H1 (cell line): ENCODE data around the gene NUBP1. TPM values are rescaled to one million over a fixed set of nuclear protein-coding genes. Genes with fewer than 3 reads are reported as not detected.

Source experiments
- CTCF ChIA-PET: fragments of 300-600 bp; sonication (Branson Sonifier 250); formaldehyde crosslinking; loops from one replicate; lab custom pipeline; 2021; ENCODE audit not compliant: partially characterized antibody; lab: Charles Lee
- POLR2A ChIA-PET: fragments of 300-600 bp; sonication (Branson Sonifier 250); formaldehyde crosslinking; loops from one replicate; lab custom pipeline; 2021; ENCODE audit warnings: inconsistent platforms; ENCODE audit not compliant: partially characterized antibody; lab: Charles Lee
- DNase-seq, 2 experiments: peaks; one replicate each; pipeline versions ENCODE4 v3.0.0 to v3.0.0-alpha.2; 2010 to 2022; ENCODE audit warnings: low spot score in 2 of 2, low read depth in 1 of 2, mixed read lengths in 1 of 2
- FAIRE-seq: peaks from 2 replicates; lab custom pipeline; 2011; peaks lifted over from hg19 to GRCh38; lab: Jason Lieb, UNC
- H2AFZ ChIP-seq: 2 replicates; pipeline ENCODE4 v1.8.1; 2012; ENCODE audit warnings: low read length, inconsistent platforms
- H2AK5ac ChIP-seq: 2 replicates; pipeline ENCODE4 v1.6.1; 2013; ENCODE audit warnings: low read depth, low read length
- H2BK120ac ChIP-seq: replicated peaks from 2 replicates; pipeline ENCODE3; 2013; ENCODE audit warnings: low read depth, low read length, inconsistent platforms
- H2BK12ac ChIP-seq: 2 replicates; pipeline ENCODE4 v1.6.1; 2013; ENCODE audit warnings: low read depth, low read length
- H2BK15ac ChIP-seq: 2 replicates; pipeline ENCODE4 v1.6.1; 2013; ENCODE audit warnings: low read length
- H2BK20ac ChIP-seq: 2 replicates; pipeline ENCODE4 v1.6.1; 2013; ENCODE audit warnings: low read length
- H2BK5ac ChIP-seq: 2 replicates; pipeline ENCODE4 v1.6.1; 2013; ENCODE audit warnings: low read depth, low read length
- H3K14ac ChIP-seq: 2 replicates; pipeline ENCODE4 v1.6.1; 2013; ENCODE audit warnings: inconsistent platforms; ENCODE audit not compliant: insufficient read length
- H3K18ac ChIP-seq: 2 replicates; pipeline ENCODE4 v1.6.1; 2013; ENCODE audit warnings: low read length; ENCODE audit errors: extremely low read depth
- H3K23ac ChIP-seq: 2 replicates; pipeline ENCODE4 v1.6.1; 2013; ENCODE audit warnings: inconsistent platforms; ENCODE audit not compliant: insufficient read length
- H3K23me2 ChIP-seq: 2 replicates; pipeline ENCODE4 v1.6.1; 2013; ENCODE audit warnings: low read depth, low read length
- H3K27ac ChIP-seq: 2 replicates; pipeline ENCODE4 v1.6.1; 2011; ENCODE audit warnings: low read depth, low read length, inconsistent platforms
- H3K27me3 ChIP-seq, 4 experiments: replicated peaks in 1 of 4; 1 replicate in 1 of 4; 2 replicates in 3 of 4; pipeline versions ENCODE4 v1.6.1 to v1.8.1; 2011 to 2013; ENCODE audit warnings: low read length in 3 of 4, mild to moderate bottlenecking in 3 of 4, inconsistent platforms in 2 of 4, mixed read lengths in 2 of 4, moderate library complexity in 1 of 4; ENCODE audit not compliant: control insufficient read depth in 3 of 4, insufficient read depth in 3 of 4; ENCODE audit errors: extremely low read depth in 1 of 4
- H3K36me3 ChIP-seq, 4 experiments: 2 replicates each; pipeline versions ENCODE4 v1.6.1 to v1.8.1; 2011 to 2013; ENCODE audit warnings: mild to moderate bottlenecking in 4 of 4, low read length in 3 of 4, moderate library complexity in 2 of 4, control low read depth in 1 of 4, inconsistent platforms in 1 of 4; ENCODE audit not compliant: insufficient read depth in 4 of 4, control insufficient read depth in 2 of 4
- H3K4ac ChIP-seq: replicated peaks from 2 replicates; pipeline ENCODE3; 2013; ENCODE audit warnings: low read length, low read depth, mixed read lengths, inconsistent platforms; ENCODE audit not compliant: insufficient read length
- H3K4me1 ChIP-seq, 4 experiments: replicated peaks in 1 of 4; 1 replicate in 1 of 4; 2 replicates in 3 of 4; pipeline versions ENCODE4 v1.6.1 to v1.8.1; 2011 to 2013; ENCODE audit warnings: low read length in 3 of 4, inconsistent platforms in 2 of 4, mixed read lengths in 1 of 4; ENCODE audit not compliant: insufficient read depth in 4 of 4, control insufficient read depth in 3 of 4
- H3K4me2 ChIP-seq, 2 experiments: 2 replicates each; pipeline versions ENCODE4 v1.6.1 to v1.8.1; 2011 to 2013; ENCODE audit warnings: low read depth in 2 of 2, low read length in 2 of 2, control low read depth in 1 of 2, inconsistent platforms in 1 of 2, mild to moderate bottlenecking in 1 of 2; ENCODE audit not compliant: insufficient read depth in 1 of 2
- H3K4me3 ChIP-seq, 4 experiments: fragments of 200-600, 300-600 bp in 1 of 4; sonication (generic), shearing (Covaris generic), sonication (Bioruptor Twin) in 1 of 4; 2 replicates each; pipeline versions ENCODE4 v1.5.1 to v1.8.1; 2011 to 2016; ENCODE audit warnings: low read length in 4 of 4, low read depth in 3 of 4, control low read depth in 2 of 4, inconsistent platforms in 2 of 4, mild to moderate bottlenecking in 2 of 4, mixed read lengths in 1 of 4, moderate library complexity in 1 of 4; ENCODE audit not compliant: insufficient read depth in 2 of 4; ENCODE audit errors: extremely low read depth in 1 of 4
- H3K56ac ChIP-seq: replicated peaks from 2 replicates; pipeline ENCODE3; 2013; ENCODE audit warnings: low read depth, mild to moderate bottlenecking, mixed read lengths, low read length, inconsistent platforms; ENCODE audit not compliant: insufficient read length
- H3K79me1 ChIP-seq: 2 replicates; pipeline ENCODE4 v1.6.1; 2013; ENCODE audit warnings: low read depth, low read length, control low read depth
- H3K79me2 ChIP-seq, 2 experiments: 2 replicates each; pipeline versions ENCODE4 v1.6.1 to v1.8.1; 2012 to 2013; ENCODE audit warnings: low read length in 2 of 2, mild to moderate bottlenecking in 2 of 2, inconsistent platforms in 1 of 2; ENCODE audit not compliant: insufficient read depth in 2 of 2, control insufficient read depth in 1 of 2
- H3K9ac ChIP-seq, 4 experiments: replicated peaks in 1 of 4; 1 replicate in 1 of 4; 2 replicates in 3 of 4; pipeline versions ENCODE4 v1.6.1 to v1.8.1; 2011 to 2013; ENCODE audit warnings: low read depth in 3 of 4, low read length in 3 of 4, control low read depth in 2 of 4, mild to moderate bottlenecking in 2 of 4, moderate library complexity in 2 of 4, inconsistent platforms in 1 of 4; ENCODE audit errors: extremely low read depth in 1 of 4
- H3K9me3 ChIP-seq, 2 experiments: 2 replicates each; pipeline versions ENCODE4 v1.6.1 to v1.8.1; 2012 to 2013; ENCODE audit warnings: mild to moderate bottlenecking in 2 of 2, moderate library complexity in 2 of 2, control low read depth in 1 of 2, inconsistent platforms in 1 of 2, low read depth in 1 of 2, low read length in 1 of 2, mixed read lengths in 1 of 2; ENCODE audit not compliant: insufficient read depth in 2 of 2
- H4K20me1 ChIP-seq, 2 experiments: replicated peaks in 1 of 2; 2 replicates each; pipeline versions ENCODE3 to v1.8.1; 2011 to 2013; ENCODE audit warnings: inconsistent platforms in 2 of 2, low read length in 2 of 2, mild to moderate bottlenecking in 1 of 2; ENCODE audit not compliant: insufficient read depth in 2 of 2, control insufficient read depth in 1 of 2
- H4K5ac ChIP-seq: 2 replicates; pipeline ENCODE4 v1.6.1; 2013; ENCODE audit warnings: low read length, low read depth, mixed read lengths, inconsistent platforms; ENCODE audit not compliant: insufficient read length
- H4K8ac ChIP-seq: 2 replicates; pipeline ENCODE4 v1.8.0; 2013; ENCODE audit warnings: mild to moderate bottlenecking, moderate library complexity, low read length, inconsistent platforms; ENCODE audit not compliant: insufficient read depth; ENCODE audit errors: extremely low read depth
- H4K91ac ChIP-seq: replicated peaks from 2 replicates; pipeline ENCODE3; 2013; ENCODE audit warnings: low read length, mixed read lengths, inconsistent platforms; ENCODE audit not compliant: insufficient read length
- CEBPB ChIP-seq: IDR thresholded peaks from 2 replicates; pipeline ENCODE4 v1.6.1; 2012; ENCODE audit warnings: low read depth, low read length
- CHD2 ChIP-seq: IDR thresholded peaks from 2 replicates; pipeline ENCODE4 v1.6.1; 2012; ENCODE audit warnings: low read length, improper control_type of control experiment
- EP300 ChIP-seq, 2 experiments: IDR thresholded peaks; 1 replicate in 1 of 2; 2 replicates in 1 of 2; pipeline ENCODE4 v1.6.1; 2011 to 2012; ENCODE audit warnings: low read depth in 2 of 2, low read length in 2 of 2, mild to moderate bottlenecking in 2 of 2, borderline replicate concordance in 1 of 2, inconsistent platforms in 1 of 2, moderate library complexity in 1 of 2
- GTF2F1 ChIP-seq: IDR thresholded peaks from 2 replicates; pipeline ENCODE4 v1.6.1; 2012; ENCODE audit warnings: low read depth, low read length, improper control_type of control experiment, borderline replicate concordance
- KDM5A ChIP-seq: fragments of 200-600 bp; IDR thresholded peaks from 2 replicates; pipeline ENCODE4 v1.7.1; 2012; ENCODE audit warnings: mild to moderate bottlenecking, low read length, inconsistent platforms, mixed read lengths
- RAD21 ChIP-seq, 2 experiments: IDR thresholded peaks in 1 of 2; conservative IDR thresholded peaks in 1 of 2; 2 replicates each; pipeline ENCODE4 v1.6.1; 2011; ENCODE audit warnings: low read depth in 2 of 2, low read length in 2 of 2, improper control_type of control experiment in 1 of 2, inconsistent platforms in 1 of 2, mild to moderate bottlenecking in 1 of 2, moderate library complexity in 1 of 2
- SP2 ChIP-seq: IDR thresholded peaks from 2 replicates; pipeline ENCODE4 v1.6.1; 2012; ENCODE audit warnings: mild to moderate bottlenecking, low read length, inconsistent platforms
- SRF ChIP-seq: IDR thresholded peaks from 2 replicates; pipeline ENCODE4 v1.6.1; 2011; ENCODE audit warnings: mild to moderate bottlenecking, low read depth, low read length, moderate library complexity
- TEAD4 ChIP-seq: IDR thresholded peaks from 2 replicates; pipeline ENCODE4 v1.6.1; 2012; ENCODE audit warnings: low read depth, low read length, inconsistent platforms, mixed read lengths
- WGBS, 2 experiments: shearing (Covaris generic) in 1 of 2; methylation state at CpG; one replicate each; pipeline versions ENCODE4 v1.1.6 to v1.1.7; 2013 to 2015; ENCODE audit warnings: low lambda C conversion rate in 2 of 2, mixed read lengths in 2 of 2, inconsistent platforms in 1 of 2, low coverage in 1 of 2, missing lambda C conversion rate in 1 of 2; ENCODE audit not compliant: insufficient replicate concordance in 2 of 2, insufficient coverage in 1 of 2, insufficient read length in 1 of 2; ENCODE audit errors: extremely low coverage in 1 of 2, missing lambda C conversion rate in 1 of 2; 5-methylcytosine and 5-hydroxymethylcytosine counted together
- polyA plus RNA-seq, 7 experiments: library from polyadenylated mRNA; depleted of rRNA in 3 of 7; stranded (reverse) in 5 of 7; unstranded in 2 of 7; fragments of >200 nt in 5 of 7; fragments of 200-250 nt in 2 of 7; gene quantifications; 1 replicate in 5 of 7; 2 replicates in 1 of 7; 4 replicates in 1 of 7; pipeline versions ENCODE4 v1.2.1 to v1.2.3, GENCODE V29; 2011 to 2013; ENCODE audit warnings: missing spikeins in 2 of 7, mixed read lengths in 2 of 7
- total RNA-seq: library from RNA; stranded (reverse); fragmentation: NEBNext Ultra II Directional; extraction: Animal tissue kit (Norgen Biotek cat#: 25700); gene quantifications from 2 replicates; pipeline ENCODE4 v1.2.1, GENCODE V29; 2021
- TF ChIP-seq, protein P1 (sequence below): IDR thresholded peaks from 2 replicates; pipeline ENCODE4 v1.6.1; 2012; ENCODE audit warnings: low read length, inconsistent platforms

NUBP1 gene
- total and polyA plus RNA-seq, 2 of the 8 experiments (the other 6 are each of a cell fraction or from before 2014, with no cell fraction given): 28.2 to 32.2 TPM

DNA sequence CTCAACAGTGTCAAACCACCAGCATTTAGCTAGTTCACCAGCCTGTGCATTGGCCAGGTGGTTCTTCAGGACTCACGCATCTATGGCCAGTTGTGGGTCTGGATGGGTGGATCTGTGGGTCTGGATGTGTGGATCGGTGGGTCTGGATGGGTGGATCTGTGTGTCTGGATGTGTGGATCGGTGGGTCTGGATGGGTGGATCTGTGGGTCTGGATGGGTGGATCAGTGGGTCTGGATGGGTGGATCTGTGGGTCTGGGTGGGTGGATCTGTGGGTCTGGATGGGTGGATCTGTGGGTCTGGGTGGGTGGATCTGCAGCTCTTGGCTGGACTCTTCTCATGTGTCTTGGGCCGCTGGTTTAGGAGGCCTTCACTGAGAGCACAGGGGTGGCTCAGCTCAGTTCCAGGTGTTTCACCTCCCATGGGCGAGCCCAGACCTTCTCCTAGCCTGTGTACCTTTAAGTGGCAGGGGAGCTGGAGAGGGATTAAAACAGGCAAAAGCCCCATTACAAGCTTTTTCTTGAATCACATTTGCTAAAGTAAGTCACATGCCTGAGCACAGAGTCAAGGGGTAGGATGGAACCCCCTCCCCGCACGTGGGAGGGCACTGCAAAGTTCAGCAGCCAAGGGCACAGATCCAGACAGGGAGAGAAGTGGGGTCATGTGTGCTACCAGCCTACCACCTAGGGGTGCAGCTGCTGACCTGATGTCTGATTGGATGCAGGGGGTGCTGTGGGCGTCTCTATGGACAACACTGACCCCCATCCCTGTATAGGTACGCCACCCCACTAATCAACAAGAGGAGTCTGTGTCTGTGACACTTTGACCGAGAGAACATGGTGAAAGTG is 3.4 kb upstream of the NUBP1 start:
- H3K56ac ChIP-seq: no peak overlapping the region
- H4K5ac ChIP-seq: no peak overlapping the region
- ChIA-PET POLR2A (no interaction called here), CTCF (interaction anchor here (0.9 to 6.1 kb wide), 8 partner anchors 167 to 230 kb away, joined by 4 to 70 read pairs (median 6); no protein-coding TSS in a partner anchor)
- DNase-seq (no peak), FAIRE-seq (no peak)
- no peaks in the 10 kb centered on the region for H3K79me1 ChIP-seq
- H3K79me2 ChIP-seq: no peaks in the 10 kb centered on the region
- no peak overlapping the region for H3K23ac ChIP-seq
- H3K36me3 ChIP-seq: no peaks in the 10 kb centered on the region
- no peaks in the 10 kb centered on the region for H3K9me3 ChIP-seq
- no peak overlapping the region for H2BK5ac ChIP-seq
- H4K8ac ChIP-seq: no peak overlapping the region
- no peak overlapping the region for H4K91ac ChIP-seq
- H4K20me1 ChIP-seq: no peaks in the 10 kb centered on the region
- no peak overlapping the region for H2BK12ac ChIP-seq
- no peak overlapping the region for H3K4me2 ChIP-seq
- H3K9ac ChIP-seq: no peak overlapping the region
- no peak overlapping the region for H3K18ac ChIP-seq
- H3K23me2 ChIP-seq: peaks cover 4% of the 10 kb centered on the region; the same call in 1 of the 2 replicates
- 86% methylated on average over 10 of the region's 10 CpGs; no CpG with 5 or more reads in 1 of the 2 experiments for WGBS, 2 experiments
- H3K27ac ChIP-seq: no peak overlapping the region
- no peak overlapping the region for H2AK5ac ChIP-seq
- H2AFZ ChIP-seq: no peak overlapping the region
- H2BK15ac ChIP-seq: 0 out of 2 replicates have a peak overlapping the region, but pooled peaks have one; percentile 10
- no peak overlapping the region for H3K4me3 ChIP-seq
- H3K4me1 ChIP-seq: peaks cover 0 to 4% (median 2%) of the 10 kb centered on the region in 4 experiments; a peak in 5 of 7 replicates
- no peak overlapping the region for H2BK20ac ChIP-seq
- H2BK120ac ChIP-seq: no peak overlapping the region
- H3K14ac ChIP-seq: no peak overlapping the region
- H3K27me3 ChIP-seq: no peaks in the 10 kb centered on the region
- H3K4ac ChIP-seq: no peak overlapping the region
- TF ChIP-seq, protein P1, sequence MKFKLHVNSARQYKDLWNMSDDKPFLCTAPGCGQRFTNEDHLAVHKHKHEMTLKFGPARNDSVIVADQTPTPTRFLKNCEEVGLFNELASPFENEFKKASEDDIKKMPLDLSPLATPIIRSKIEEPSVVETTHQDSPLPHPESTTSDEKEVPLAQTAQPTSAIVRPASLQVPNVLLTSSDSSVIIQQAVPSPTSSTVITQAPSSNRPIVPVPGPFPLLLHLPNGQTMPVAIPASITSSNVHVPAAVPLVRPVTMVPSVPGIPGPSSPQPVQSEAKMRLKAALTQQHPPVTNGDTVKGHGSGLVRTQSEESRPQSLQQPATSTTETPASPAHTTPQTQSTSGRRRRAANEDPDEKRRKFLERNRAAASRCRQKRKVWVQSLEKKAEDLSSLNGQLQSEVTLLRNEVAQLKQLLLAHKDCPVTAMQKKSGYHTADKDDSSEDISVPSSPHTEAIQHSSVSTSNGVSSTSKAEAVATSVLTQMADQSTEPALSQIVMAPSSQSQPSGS: no peak
- no peak for TF ChIP-seq SRF
- TF ChIP-seq GTF2F1: no peak
- no peak for TF ChIP-seq SP2
- TF ChIP-seq CEBPB: no peak
- no peak for TF ChIP-seq CHD2
- no peak for TF ChIP-seq EP300 (IDR thresholded peaks at IDR 0.05; ENCODE audit: borderline replicate concordance in 1 of 2, low read depth in 2 of 2, low read length in 2 of 2)
- no peak for TF ChIP-seq RAD21 (IDR thresholded peaks at IDR 0.05 in 1 of 2, conservative IDR thresholded peaks at IDR 0.05 in 1 of 2; ENCODE audit: low read depth in 2 of 2, low read length in 2 of 2)
- TF ChIP-seq TEAD4: no peak
- no peak for TF ChIP-seq KDM5A
